ENCODE data around the gene SPTBN1. TPM values are rescaled to one million over a fixed set of nuclear protein-coding genes. Genes with fewer than 3 reads are reported as not detected.

The SPTBN1 gene
- polyA plus RNA-seq, 1 experiment: 56.6 TPM

GRCh38 chr2:54540194-54540593 is 84.1 kb downstream of the SPTBN1 start:
- Histone ChIP-seq H3K4me3 (ENCODE audit: low read depth, low read length) (no peak overlapping the region), H3K27me3 (ENCODE audit: control insufficient read depth, insufficient read depth, low read length) (no peaks in the 10 kb centered on the region), H3K9me3 (ENCODE audit: control insufficient read depth, insufficient read depth, low read length) (no peaks in the 10 kb centered on the region), H3K27ac (ENCODE audit: low read depth, low read length) (no peak overlapping the region)
- TF ChIP-seq CTCF (IDR thresholded peaks at IDR 0.05; ENCODE audit: low read depth, low read length): no peak
- no peak for DNase-seq (ENCODE audit: low read depth, low spot score)
- ChIA-PET POLR2A (no interaction called here), CTCF (no interaction called here)

- Histone ChIP-seq H3K27me3 (ENCODE audit: control insufficient read depth, insufficient read depth, low read length) (no peaks in the 10 kb centered on the region), H3K4me3 (ENCODE audit: low read depth, low read length) (no peak overlapping the region), H3K9me3 (ENCODE audit: control insufficient read depth, insufficient read depth, low read length) (no peaks in the 10 kb centered on the region), H3K27ac (ENCODE audit: low read depth, low read length) (no peak overlapping the region)
- POLR2A ChIA-PET: no interaction called here
- TF ChIP-seq CTCF (IDR thresholded peaks at IDR 0.05; ENCODE audit: low read depth, low read length): no peak
- no peak for DNase-seq (ENCODE audit: low read depth, low spot score)
- CTCF ChIA-PET: no interaction called here
Measured at GRCh38 chr2:54541995-54542394, 85.9 kb downstream of the SPTBN1 start.

GRCh38 chr2:54543733-54544396 is 87.7 kb downstream of the SPTBN1 start:
- no peak overlapping the region for H3K4me3 ChIP-seq (ENCODE audit: low read depth, low read length)
- no peak for TF ChIP-seq CTCF (IDR thresholded peaks at IDR 0.05; ENCODE audit: low read depth, low read length)
- H3K9me3 ChIP-seq (ENCODE audit: control insufficient read depth, insufficient read depth, low read length): no peaks in the 10 kb centered on the region
- no peak for DNase-seq (ENCODE audit: low read depth, low spot score)
- CTCF ChIA-PET: interaction anchor here (0.6 kb wide), 1 partner anchor 15 kb away, joined by 3 read pairs; no protein-coding TSS in a partner anchor
- no peak overlapping the region for H3K27ac ChIP-seq (ENCODE audit: low read depth, low read length)
- no peaks in the 10 kb centered on the region for H3K27me3 ChIP-seq (ENCODE audit: control insufficient read depth, insufficient read depth, low read length)
- POLR2A ChIA-PET: no interaction called here

- Histone ChIP-seq H3K9me3 (ENCODE audit: control insufficient read depth, insufficient read depth, low read length) (no peaks in the 10 kb centered on the region), H3K4me3 (ENCODE audit: low read depth, low read length) (no peak overlapping the region), H3K27me3 (ENCODE audit: control insufficient read depth, insufficient read depth, low read length) (no peaks in the 10 kb centered on the region), H3K27ac (ENCODE audit: low read depth, low read length) (no peak overlapping the region)
- POLR2A ChIA-PET: interaction anchor here (0.7 kb wide), 1 partner anchor 208 kb away, joined by 5 read pairs; no protein-coding TSS in a partner anchor
- no peak for TF ChIP-seq CTCF (IDR thresholded peaks at IDR 0.05; ENCODE audit: low read depth, low read length)
- DNase-seq (ENCODE audit: low read depth, low spot score): no peak
- CTCF ChIA-PET: no interaction called here
Measured at GRCh38 chr2:54545702-54546450, 89.7 kb downstream of the SPTBN1 start.

GRCh38 chr2:54546518-54546917 is 90.4 kb downstream of the SPTBN1 start:
- CTCF ChIA-PET: no interaction called here
- DNase-seq (ENCODE audit: low read depth, low spot score): no peak
- no peaks in the 10 kb centered on the region for H3K9me3 ChIP-seq (ENCODE audit: control insufficient read depth, insufficient read depth, low read length)
- H3K4me3 ChIP-seq (ENCODE audit: low read depth, low read length): no peak overlapping the region
- POLR2A ChIA-PET: interaction anchor here (0.7 kb wide), 1 partner anchor 209 kb away, joined by 5 read pairs; no protein-coding TSS in a partner anchor
- no peaks in the 10 kb centered on the region for H3K27me3 ChIP-seq (ENCODE audit: control insufficient read depth, insufficient read depth, low read length)
- no peak overlapping the region for H3K27ac ChIP-seq (ENCODE audit: low read depth, low read length)
- no peak for TF ChIP-seq CTCF (IDR thresholded peaks at IDR 0.05; ENCODE audit: low read depth, low read length)
